ENCODE measurements around the gene SCGN. TPM values are rescaled to one million over a fixed set of nuclear protein-coding genes. Genes with fewer than 3 reads are reported as not detected.

The SCGN gene
- total RNA-seq, 4 donors from 2014 or later = 4.1 to 13.0 (median 9.6) TPM

DNA sequence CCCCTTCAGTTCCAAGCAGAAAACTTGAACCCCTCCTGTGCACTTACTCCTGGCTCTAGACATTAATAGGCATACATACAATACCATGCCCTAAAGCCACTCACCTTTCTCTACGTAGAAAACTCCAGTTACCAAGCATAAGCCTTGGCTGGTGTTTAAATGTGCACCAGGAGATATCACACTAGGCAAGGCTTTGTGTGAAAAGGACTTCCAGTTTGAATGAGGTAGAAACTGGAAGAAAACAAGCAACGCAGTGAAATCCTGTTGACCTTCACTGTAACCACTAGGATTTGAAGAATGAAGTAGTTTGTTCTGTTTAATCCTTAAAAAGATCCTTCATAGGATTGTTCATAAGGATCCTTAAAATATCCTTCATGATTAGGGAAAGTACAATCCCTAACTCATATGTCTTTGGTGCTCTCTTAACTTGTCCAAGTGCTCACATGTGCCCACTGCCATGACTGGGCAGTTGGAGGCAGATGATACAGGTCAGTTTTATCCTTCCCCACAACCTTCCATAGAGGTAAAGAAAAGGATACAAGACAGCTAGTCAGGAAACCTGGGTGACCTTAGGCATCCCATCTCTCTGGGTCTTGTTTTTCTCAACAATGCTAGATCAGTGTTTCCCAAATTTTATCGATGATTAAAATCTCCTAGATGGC lies 9.2 kb upstream of the SCGN start:
- Histone ChIP-seq H3K27ac (no peak overlapping the region), H3K4me3 (no peak overlapping the region), H3K4me1 (no peaks in the 10 kb centered on the region), H3K36me3 (no peaks in the 10 kb centered on the region), H3K27me3 (no peaks in the 10 kb centered on the region), H3K9me3 (no peaks in the 10 kb centered on the region)
- no peak for DNase-seq
- TF ChIP-seq, protein P1, sequence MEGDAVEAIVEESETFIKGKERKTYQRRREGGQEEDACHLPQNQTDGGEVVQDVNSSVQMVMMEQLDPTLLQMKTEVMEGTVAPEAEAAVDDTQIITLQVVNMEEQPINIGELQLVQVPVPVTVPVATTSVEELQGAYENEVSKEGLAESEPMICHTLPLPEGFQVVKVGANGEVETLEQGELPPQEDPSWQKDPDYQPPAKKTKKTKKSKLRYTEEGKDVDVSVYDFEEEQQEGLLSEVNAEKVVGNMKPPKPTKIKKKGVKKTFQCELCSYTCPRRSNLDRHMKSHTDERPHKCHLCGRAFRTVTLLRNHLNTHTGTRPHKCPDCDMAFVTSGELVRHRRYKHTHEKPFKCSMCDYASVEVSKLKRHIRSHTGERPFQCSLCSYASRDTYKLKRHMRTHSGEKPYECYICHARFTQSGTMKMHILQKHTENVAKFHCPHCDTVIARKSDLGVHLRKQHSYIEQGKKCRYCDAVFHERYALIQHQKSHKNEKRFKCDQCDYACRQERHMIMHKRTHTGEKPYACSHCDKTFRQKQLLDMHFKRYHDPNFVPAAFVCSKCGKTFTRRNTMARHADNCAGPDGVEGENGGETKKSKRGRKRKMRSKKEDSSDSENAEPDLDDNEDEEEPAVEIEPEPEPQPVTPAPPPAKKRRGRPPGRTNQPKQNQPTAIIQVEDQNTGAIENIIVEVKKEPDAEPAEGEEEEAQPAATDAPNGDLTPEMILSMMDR (IDR thresholded peaks at IDR 0.05) = no peak
- TF ChIP-seq POLR2A (IDR thresholded peaks at IDR 0.05) = no peak

DNA sequence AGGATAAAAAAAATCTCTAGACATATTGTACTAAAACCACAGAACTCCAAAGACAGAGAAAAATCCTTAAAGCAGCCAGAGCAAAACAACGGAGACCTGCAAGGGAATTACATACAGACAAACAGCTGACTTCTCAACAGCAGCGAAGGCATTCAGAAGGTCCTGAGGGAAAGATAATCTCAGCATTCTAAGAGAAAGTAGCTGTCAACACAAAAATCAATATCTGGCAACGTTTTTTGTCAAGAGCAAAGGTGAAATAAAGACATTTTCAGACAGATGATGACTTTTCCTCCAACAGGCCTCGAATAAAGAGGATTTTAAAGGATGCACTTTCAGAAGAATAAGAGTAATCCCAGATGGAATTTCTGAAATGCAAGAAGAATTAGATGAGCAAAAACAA lies 6.1 kb upstream of the SCGN start:
- Histone ChIP-seq H3K4me3 (no peak overlapping the region), H3K27ac (no peak overlapping the region), H3K36me3 (no peaks in the 10 kb centered on the region), H3K27me3 (no peaks in the 10 kb centered on the region), H3K9me3 (no peaks in the 10 kb centered on the region), H3K4me1 (no peaks in the 10 kb centered on the region)
- DNase-seq = no peak
- TF ChIP-seq, protein P1 (IDR thresholded peaks at IDR 0.05) = no peak
- TF ChIP-seq POLR2A (IDR thresholded peaks at IDR 0.05) = no peak

DNA sequence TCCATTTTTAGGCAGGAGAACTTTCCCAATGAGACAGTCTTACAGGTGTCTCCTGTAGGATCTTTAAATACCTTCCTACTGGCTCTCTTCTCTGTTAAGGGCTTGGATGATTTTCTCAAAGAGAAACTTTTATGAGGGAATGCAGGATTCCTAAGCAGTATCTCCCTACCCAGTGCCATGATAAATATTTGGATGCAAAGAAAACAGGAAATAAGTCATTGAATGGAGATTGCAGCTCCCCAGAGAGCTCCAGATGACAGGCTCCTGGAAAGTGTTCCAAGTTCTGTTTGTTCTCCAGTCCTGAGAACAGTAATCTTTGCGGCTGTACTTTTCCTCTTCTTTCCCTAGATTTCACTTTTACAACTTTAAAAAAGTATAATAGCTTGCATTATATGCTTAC lies 2.4 kb upstream of the SCGN start:
- no peaks in the 10 kb centered on the region for H3K27me3 ChIP-seq
- TF ChIP-seq, protein P1 (IDR thresholded peaks at IDR 0.05) = no peak
- no peak for TF ChIP-seq POLR2A (IDR thresholded peaks at IDR 0.05)

DNA sequence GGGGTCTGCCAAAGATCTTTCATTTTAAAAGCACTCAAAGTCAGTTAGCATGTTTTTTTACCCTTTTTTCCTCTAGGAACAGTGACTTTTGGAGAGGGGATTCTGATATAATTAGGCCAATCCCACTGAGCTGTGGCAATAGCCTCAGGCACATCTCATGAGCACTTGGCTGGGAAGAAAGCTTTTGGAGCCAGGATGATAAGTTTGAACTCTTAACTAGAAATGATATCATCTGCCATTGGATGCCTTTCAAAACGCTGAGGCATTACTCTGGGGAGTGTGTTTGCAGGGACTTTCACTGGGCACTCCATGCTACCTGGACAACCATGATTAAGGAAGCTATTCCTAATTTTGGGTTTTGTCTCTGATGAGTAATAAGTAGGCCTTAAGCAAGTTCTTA lies 3.7 kb downstream of the SCGN start:
- H3K4me1 ChIP-seq = no peaks in the 10 kb centered on the region
- no peaks in the 10 kb centered on the region for H3K27me3 ChIP-seq
- no peak overlapping the region for H3K4me3 ChIP-seq
- TF ChIP-seq, protein P1 (IDR thresholded peaks at IDR 0.05) = no peak
- TF ChIP-seq POLR2A (IDR thresholded peaks at IDR 0.05) = no peak
- H3K9me3 ChIP-seq = no peaks in the 10 kb centered on the region
- no peak overlapping the region for H3K27ac ChIP-seq
- no peaks in the 10 kb centered on the region for H3K36me3 ChIP-seq
- DNase-seq = no peak

More for the DNA sequence above, 2.4 kb upstream of the SCGN start:
- no peak overlapping the region for H3K27ac ChIP-seq
- H3K4me1 ChIP-seq = no peaks in the 10 kb centered on the region
- no peaks in the 10 kb centered on the region for H3K36me3 ChIP-seq
- no peaks in the 10 kb centered on the region for H3K9me3 ChIP-seq
- H3K4me3 ChIP-seq = no peak overlapping the region
- no peak for DNase-seq

DNA sequence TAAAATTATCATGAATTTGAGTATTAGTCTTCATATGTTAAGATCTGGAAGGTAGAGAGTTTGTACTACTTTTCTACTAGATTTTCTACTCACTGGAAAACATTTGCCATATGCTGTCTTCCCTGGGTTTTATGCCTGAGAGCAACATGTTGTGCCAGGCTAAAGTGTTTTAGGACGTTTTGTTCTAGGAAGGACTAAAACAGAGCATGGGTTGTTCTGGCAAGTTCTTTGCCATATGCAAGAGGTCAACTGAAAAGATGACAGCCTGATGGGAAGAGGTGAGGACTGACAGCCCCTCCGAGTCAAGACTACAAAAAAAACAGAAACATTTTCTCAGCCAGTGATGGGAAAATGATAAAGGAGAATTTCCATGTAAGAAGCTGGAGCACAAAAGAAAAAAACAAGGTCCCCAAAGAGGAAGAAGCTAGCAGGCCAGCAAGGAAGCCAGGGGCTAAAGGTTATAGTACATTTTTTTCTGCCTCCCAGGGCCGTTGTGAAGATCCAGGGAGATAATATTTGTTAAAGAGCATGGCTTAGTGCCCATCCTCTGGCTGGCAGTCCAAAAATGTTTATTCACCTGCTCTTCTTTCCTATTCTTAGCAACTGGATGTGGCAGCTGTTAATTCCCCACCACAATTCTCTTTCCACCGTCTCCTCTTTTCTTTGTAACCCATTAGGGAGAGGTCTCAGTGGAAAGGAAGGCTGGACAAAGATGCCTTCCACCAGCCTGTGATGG lies 7.8 kb downstream of the SCGN start:
- no peak overlapping the region for H3K4me3 ChIP-seq
- no peaks in the 10 kb centered on the region for H3K4me1 ChIP-seq
- H3K9me3 ChIP-seq = no peaks in the 10 kb centered on the region
- no peaks in the 10 kb centered on the region for H3K36me3 ChIP-seq
- H3K27ac ChIP-seq = no peak overlapping the region
- DNase-seq = no peak
- H3K27me3 ChIP-seq = no peaks in the 10 kb centered on the region
- TF ChIP-seq, protein P1 (IDR thresholded peaks at IDR 0.05) = no peak
- TF ChIP-seq POLR2A (IDR thresholded peaks at IDR 0.05) = no peak
